GM23338 (cell line): ENCODE results near the gene ENDOV. TPM values are rescaled to one million over a fixed set of nuclear protein-coding genes. Genes with fewer than 3 reads are reported as not detected.

Experiments
- ATAC-seq: fragments of 200-7000 bp; cut with Tn5 transposase; 3 replicates; pipeline ENCODE4 v1.9.1; 2020
- DNase-seq: peaks from one replicate; pipeline ENCODE4 v3.0.0-alpha.2; 2015; ENCODE audit warnings: low spot score
- H2AFZ ChIP-seq: fragments of 200-600 bp; sonication (generic); 2 replicates; pipeline ENCODE4 v1.8.0; 2016; ENCODE audit warnings: antibody characterized with exemption, mild to moderate bottlenecking, moderate library complexity
- H3F3A ChIP-seq: fragments of 200-600 bp; sonication (generic); replicated peaks from 2 replicates; pipeline ENCODE4 v1.8.0; 2017; ENCODE audit warnings: antibody characterized with exemption, mixed run types, low read depth
- H3K27ac ChIP-seq: fragments of 200-600 bp; sonication (generic); 2 replicates; pipeline ENCODE4 v1.6.1; 2016; ENCODE audit warnings: low read depth
- H3K27me3 ChIP-seq: fragments of 200-600 bp; sonication (generic); 2 replicates; pipeline ENCODE4 v1.8.0; 2016; ENCODE audit warnings: mild to moderate bottlenecking, mixed run types, moderate library complexity; ENCODE audit not compliant: insufficient read depth
- H3K36me3 ChIP-seq: fragments of 200-600 bp; sonication (generic); 2 replicates; pipeline ENCODE4 v1.8.0; 2016; ENCODE audit warnings: mild to moderate bottlenecking; ENCODE audit not compliant: insufficient read depth
- H3K4me1 ChIP-seq: fragments of 200-600 bp; sonication (generic); 2 replicates; pipeline ENCODE4 v1.8.0; 2016; ENCODE audit warnings: mild to moderate bottlenecking, moderate library complexity; ENCODE audit not compliant: insufficient read depth
- H3K4me2 ChIP-seq: fragments of 200-600 bp; sonication (generic); 2 replicates; pipeline ENCODE4 v1.7.1; 2017; ENCODE audit warnings: mixed run types
- H3K4me3 ChIP-seq: fragments of 200-600 bp; sonication (generic); 2 replicates; pipeline ENCODE4 v1.6.1; 2016; ENCODE audit warnings: mixed run types
- H3K79me2 ChIP-seq: fragments of 200-600 bp; sonication (generic); replicated peaks from 2 replicates; pipeline ENCODE4 v1.8.0; 2017; ENCODE audit warnings: mild to moderate bottlenecking; ENCODE audit not compliant: insufficient read depth
- H3K9me2 ChIP-seq: fragments of 200-600 bp; sonication (generic); 2 replicates; pipeline ENCODE4 v1.8.0; 2017; ENCODE audit not compliant: insufficient read depth
- H4K20me1 ChIP-seq: fragments of 200-600 bp; sonication (generic); replicated peaks from 2 replicates; pipeline ENCODE4 v1.8.0; 2017; ENCODE audit warnings: mild to moderate bottlenecking; ENCODE audit not compliant: insufficient read depth
- H3K27ac Mint-ChIP-seq: 2 replicates; pipeline ENCODE4 v1.8.0; 2020; ENCODE audit warnings: inconsistent platforms, mild to moderate bottlenecking, moderate library complexity, mixed read lengths
- H3K27me3 Mint-ChIP-seq: 3 replicates; pipeline ENCODE4 v1.8.0; 2022; ENCODE audit warnings: low read depth, mild to moderate bottlenecking, moderate library complexity, mixed read lengths, inconsistent platforms; ENCODE audit not compliant: insufficient read depth, poor library complexity
- H3K36me3 Mint-ChIP-seq: 3 replicates; pipeline ENCODE4 v1.8.0; 2021; ENCODE audit warnings: low read depth, mild to moderate bottlenecking, inconsistent platforms, moderate library complexity, mixed read lengths
- H3K4me1 Mint-ChIP-seq: 3 replicates; pipeline ENCODE4 v1.8.0; 2020; ENCODE audit warnings: mild to moderate bottlenecking, inconsistent platforms, mixed read lengths
- H3K4me3 Mint-ChIP-seq: 3 replicates; pipeline ENCODE4 v1.8.0; 2021; ENCODE audit warnings: moderate library complexity, mild to moderate bottlenecking, inconsistent platforms, mixed read lengths
- H3K9me3 Mint-ChIP-seq: 3 replicates; pipeline ENCODE4 v1.8.0; 2020; ENCODE audit warnings: moderate library complexity, mild to moderate bottlenecking, inconsistent platforms, mixed read lengths
- CREB1 ChIP-seq: fragments of 250-450 bp; sonication (Bioruptor Pico); IDR thresholded peaks from 2 replicates; pipeline ENCODE4 v1.5.0; 2020; ENCODE audit warnings: low read depth, mild to moderate bottlenecking, moderate library complexity
- EZH2 ChIP-seq: fragments of 200-600 bp; sonication (generic); IDR thresholded peaks from one replicate; pipeline ENCODE4 v1.8.0; 2017; ENCODE audit warnings: antibody characterized with exemption, mild to moderate bottlenecking, low read depth; ENCODE audit not compliant: unreplicated experiment
- EZH2phosphoT487 ChIP-seq: fragments of 200-600 bp; sonication (generic); IDR thresholded peaks from one replicate; pipeline ENCODE4 v1.8.1; 2018; ENCODE audit warnings: antibody characterized with exemption; ENCODE audit not compliant: unreplicated experiment
- JUNB ChIP-seq: IDR thresholded peaks from one replicate; pipeline ENCODE4 v1.6.1; 2016; ENCODE audit warnings: antibody characterized with exemption; ENCODE audit not compliant: unreplicated experiment
- NANOG ChIP-seq: IDR thresholded peaks from 2 replicates; pipeline ENCODE4 v1.6.1; 2016; ENCODE audit warnings: antibody characterized with exemption, borderline replicate concordance
- POLR2AphosphoS5 ChIP-seq: IDR thresholded peaks from 2 replicates; pipeline ENCODE4 v1.6.1; 2016; ENCODE audit warnings: antibody characterized with exemption, low read depth
- STAT1 ChIP-seq: IDR thresholded peaks from one replicate; pipeline ENCODE4 v1.6.1; 2016; ENCODE audit warnings: antibody characterized with exemption; ENCODE audit not compliant: unreplicated experiment
- ZNF114 ChIP-seq: fragments of 250-450 bp; sonication (Bioruptor Pico); IDR thresholded peaks from 2 replicates; pipeline ENCODE4 v1.5.0; 2020; ENCODE audit warnings: mild to moderate bottlenecking, moderate library complexity
- ZNF331 ChIP-seq: fragments of 250-450 bp; sonication (Bioruptor Pico); IDR thresholded peaks from 2 replicates; pipeline ENCODE4 v1.5.0; 2020; ENCODE audit warnings: low read depth, mild to moderate bottlenecking, moderate library complexity
- polyA plus RNA-seq: library from polyadenylated mRNA; unstranded; fragments of >200 nt; fragmentation: Nextera tagmentation; extraction: Ambion mirVana; gene quantifications from 2 replicates; pipeline ENCODE4 v1.2.1, GENCODE V29; 2016
- total RNA-seq: library from RNA; depleted of rRNA; stranded (reverse); fragments of >200 nt; shearing (Covaris generic); gene quantifications from 2 replicates; pipeline ENCODE4 v1.2.3, GENCODE V29; 2014
- TF ChIP-seq, protein P1 (sequence below): fragments of 250-450 bp; sonication (Bioruptor Pico); IDR thresholded peaks from 2 replicates; pipeline ENCODE4 v1.5.0; 2020; ENCODE audit warnings: mild to moderate bottlenecking, moderate library complexity
- TF ChIP-seq, protein P2 (sequence below): IDR thresholded peaks from 2 replicates; pipeline ENCODE4 v1.6.1; 2016; ENCODE audit warnings: antibody characterized with exemption
- TF ChIP-seq, protein P3 (sequence below), 2 experiments: fragments of 200-600 bp in 1 of 2; sonication (generic) in 1 of 2; conservative IDR thresholded peaks; 2 replicates each; pipeline versions ENCODE4 v1.5.1 to v1.6.1; 2016 to 2017; ENCODE audit warnings: antibody characterized with exemption in 2 of 2, low read depth in 2 of 2, mild to moderate bottlenecking in 2 of 2, moderate library complexity in 1 of 2
- TF ChIP-seq, protein P4 (sequence below): IDR thresholded peaks from one replicate; pipeline ENCODE4 v1.6.1; 2018; ENCODE audit warnings: antibody characterized with exemption; ENCODE audit not compliant: unreplicated experiment

The ENDOV gene
- total and polyA plus RNA-seq, 2 experiments from 2014 or later, result 11.5 to 16.1 TPM

DNA sequence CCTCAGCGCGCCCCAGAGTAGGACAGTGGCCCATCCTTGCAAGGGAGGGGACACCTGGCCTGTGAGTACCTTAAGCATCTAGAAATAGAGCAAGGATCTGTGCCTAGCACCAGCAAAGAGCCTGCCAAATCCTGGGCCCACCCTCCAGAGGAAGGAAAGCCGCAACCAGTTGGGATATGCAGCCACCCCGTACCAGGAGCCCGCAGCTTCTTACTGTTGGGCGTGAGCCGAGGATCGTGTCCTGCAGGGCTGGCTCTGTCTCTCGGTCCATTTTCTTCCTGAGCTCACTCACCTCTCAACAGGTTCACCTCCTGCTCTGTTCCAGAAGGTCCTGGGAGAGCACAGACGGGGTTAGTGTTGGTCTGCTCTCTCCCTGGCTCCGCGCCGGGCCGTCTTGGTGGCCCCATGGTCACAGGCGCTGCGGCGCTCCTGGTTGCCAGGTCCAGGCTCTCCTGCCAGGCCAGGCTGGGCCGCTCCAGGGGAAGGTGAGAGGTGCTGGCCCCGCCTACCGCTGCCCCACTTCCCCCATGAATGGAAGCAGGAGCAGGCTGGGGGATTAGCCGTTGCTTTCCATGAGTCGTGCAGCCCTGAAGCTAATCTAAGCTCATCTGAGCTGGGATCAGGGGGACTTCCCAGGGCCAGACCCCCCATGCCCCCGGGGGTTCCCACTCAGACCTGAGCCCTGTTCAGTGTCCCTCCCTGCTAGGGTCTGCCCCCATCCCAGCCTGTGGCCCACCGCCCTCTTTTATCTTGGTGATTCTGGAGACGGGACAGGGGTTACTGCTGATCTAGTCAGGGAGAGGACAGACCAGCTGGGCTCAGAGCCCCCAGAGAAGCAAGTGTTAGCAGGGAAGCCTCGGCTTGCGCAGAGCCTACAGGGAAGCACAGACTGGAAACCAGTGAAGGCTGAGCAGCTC, 12.7 kb downstream of the ENDOV start:
- TF ChIP-seq STAT1 (no peak), EZH2phosphoT487 (no peak), EZH2 (no peak), CREB1 (CRISPR knock-in tag) (no peak), NANOG (no peak), ZNF331 (CRISPR knock-in tag) (no peak), JUNB (no peak), POLR2AphosphoS5 (no peak), ZNF114 (no peak)
- TF ChIP-seq, protein P1, sequence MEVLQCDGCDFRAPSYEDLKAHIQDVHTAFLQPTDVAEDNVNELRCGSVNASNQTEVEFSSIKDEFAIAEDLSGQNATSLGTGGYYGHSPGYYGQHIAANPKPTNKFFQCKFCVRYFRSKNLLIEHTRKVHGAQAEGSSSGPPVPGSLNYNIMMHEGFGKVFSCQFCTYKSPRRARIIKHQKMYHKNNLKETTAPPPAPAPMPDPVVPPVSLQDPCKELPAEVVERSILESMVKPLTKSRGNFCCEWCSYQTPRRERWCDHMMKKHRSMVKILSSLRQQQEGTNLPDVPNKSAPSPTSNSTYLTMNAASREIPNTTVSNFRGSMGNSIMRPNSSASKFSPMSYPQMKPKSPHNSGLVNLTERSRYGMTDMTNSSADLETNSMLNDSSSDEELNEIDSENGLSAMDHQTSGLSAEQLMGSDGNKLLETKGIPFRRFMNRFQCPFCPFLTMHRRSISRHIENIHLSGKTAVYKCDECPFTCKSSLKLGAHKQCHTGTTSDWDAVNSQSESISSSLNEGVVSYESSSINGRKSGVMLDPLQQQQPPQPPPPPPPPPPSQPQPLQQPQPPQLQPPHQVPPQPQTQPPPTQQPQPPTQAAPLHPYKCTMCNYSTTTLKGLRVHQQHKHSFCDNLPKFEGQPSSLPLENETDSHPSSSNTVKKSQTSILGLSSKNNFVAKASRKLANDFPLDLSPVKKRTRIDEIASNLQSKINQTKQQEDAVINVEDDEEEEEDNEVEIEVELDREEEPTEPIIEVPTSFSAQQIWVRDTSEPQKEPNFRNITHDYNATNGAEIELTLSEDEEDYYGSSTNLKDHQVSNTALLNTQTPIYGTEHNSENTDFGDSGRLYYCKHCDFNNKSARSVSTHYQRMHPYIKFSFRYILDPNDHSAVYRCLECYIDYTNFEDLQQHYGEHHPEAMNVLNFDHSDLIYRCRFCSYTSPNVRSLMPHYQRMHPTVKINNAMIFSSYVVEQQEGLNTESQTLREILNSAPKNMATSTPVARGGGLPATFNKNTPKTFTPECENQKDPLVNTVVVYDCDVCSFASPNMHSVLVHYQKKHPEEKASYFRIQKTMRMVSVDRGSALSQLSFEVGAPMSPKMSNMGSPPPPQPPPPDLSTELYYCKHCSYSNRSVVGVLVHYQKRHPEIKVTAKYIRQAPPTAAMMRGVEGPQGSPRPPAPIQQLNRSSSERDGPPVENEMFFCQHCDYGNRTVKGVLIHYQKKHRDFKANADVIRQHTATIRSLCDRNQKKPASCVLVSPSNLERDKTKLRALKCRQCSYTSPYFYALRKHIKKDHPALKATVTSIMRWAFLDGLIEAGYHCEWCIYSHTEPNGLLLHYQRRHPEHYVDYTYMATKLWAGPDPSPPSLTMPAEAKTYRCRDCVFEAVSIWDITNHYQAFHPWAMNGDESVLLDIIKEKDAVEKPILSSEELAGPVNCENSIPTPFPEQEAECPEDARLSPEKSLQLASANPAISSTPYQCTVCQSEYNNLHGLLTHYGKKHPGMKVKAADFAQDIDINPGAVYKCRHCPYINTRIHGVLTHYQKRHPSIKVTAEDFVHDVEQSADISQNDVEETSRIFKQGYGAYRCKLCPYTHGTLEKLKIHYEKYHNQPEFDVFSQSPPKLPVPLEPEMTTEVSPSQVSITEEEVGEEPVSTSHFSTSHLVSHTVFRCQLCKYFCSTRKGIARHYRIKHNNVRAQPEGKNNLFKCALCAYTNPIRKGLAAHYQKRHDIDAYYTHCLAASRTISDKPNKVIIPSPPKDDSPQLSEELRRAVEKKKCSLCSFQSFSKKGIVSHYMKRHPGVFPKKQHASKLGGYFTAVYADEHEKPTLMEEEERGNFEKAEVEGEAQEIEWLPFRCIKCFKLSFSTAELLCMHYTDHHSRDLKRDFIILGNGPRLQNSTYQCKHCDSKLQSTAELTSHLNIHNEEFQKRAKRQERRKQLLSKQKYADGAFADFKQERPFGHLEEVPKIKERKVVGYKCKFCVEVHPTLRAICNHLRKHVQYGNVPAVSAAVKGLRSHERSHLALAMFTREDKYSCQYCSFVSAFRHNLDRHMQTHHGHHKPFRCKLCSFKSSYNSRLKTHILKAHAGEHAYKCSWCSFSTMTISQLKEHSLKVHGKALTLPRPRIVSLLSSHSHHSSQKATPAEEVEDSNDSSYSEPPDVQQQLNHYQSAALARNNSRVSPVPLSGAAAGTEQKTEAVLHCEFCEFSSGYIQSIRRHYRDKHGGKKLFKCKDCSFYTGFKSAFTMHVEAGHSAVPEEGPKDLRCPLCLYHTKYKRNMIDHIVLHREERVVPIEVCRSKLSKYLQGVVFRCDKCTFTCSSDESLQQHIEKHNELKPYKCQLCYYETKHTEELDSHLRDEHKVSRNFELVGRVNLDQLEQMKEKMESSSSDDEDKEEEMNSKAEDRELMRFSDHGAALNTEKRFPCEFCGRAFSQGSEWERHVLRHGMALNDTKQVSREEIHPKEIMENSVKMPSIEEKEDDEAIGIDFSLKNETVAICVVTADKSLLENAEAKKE (CRISPR knock-in tag), result no peak
- TF ChIP-seq, protein P2, sequence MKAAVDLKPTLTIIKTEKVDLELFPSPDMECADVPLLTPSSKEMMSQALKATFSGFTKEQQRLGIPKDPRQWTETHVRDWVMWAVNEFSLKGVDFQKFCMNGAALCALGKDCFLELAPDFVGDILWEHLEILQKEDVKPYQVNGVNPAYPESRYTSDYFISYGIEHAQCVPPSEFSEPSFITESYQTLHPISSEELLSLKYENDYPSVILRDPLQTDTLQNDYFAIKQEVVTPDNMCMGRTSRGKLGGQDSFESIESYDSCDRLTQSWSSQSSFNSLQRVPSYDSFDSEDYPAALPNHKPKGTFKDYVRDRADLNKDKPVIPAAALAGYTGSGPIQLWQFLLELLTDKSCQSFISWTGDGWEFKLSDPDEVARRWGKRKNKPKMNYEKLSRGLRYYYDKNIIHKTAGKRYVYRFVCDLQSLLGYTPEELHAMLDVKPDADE, result no peak
- TF ChIP-seq, protein P3, sequence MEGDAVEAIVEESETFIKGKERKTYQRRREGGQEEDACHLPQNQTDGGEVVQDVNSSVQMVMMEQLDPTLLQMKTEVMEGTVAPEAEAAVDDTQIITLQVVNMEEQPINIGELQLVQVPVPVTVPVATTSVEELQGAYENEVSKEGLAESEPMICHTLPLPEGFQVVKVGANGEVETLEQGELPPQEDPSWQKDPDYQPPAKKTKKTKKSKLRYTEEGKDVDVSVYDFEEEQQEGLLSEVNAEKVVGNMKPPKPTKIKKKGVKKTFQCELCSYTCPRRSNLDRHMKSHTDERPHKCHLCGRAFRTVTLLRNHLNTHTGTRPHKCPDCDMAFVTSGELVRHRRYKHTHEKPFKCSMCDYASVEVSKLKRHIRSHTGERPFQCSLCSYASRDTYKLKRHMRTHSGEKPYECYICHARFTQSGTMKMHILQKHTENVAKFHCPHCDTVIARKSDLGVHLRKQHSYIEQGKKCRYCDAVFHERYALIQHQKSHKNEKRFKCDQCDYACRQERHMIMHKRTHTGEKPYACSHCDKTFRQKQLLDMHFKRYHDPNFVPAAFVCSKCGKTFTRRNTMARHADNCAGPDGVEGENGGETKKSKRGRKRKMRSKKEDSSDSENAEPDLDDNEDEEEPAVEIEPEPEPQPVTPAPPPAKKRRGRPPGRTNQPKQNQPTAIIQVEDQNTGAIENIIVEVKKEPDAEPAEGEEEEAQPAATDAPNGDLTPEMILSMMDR (conservative IDR thresholded peaks at IDR 0.05; ENCODE audit: low read depth in 2 of 2), result no peak
- TF ChIP-seq, protein P4, sequence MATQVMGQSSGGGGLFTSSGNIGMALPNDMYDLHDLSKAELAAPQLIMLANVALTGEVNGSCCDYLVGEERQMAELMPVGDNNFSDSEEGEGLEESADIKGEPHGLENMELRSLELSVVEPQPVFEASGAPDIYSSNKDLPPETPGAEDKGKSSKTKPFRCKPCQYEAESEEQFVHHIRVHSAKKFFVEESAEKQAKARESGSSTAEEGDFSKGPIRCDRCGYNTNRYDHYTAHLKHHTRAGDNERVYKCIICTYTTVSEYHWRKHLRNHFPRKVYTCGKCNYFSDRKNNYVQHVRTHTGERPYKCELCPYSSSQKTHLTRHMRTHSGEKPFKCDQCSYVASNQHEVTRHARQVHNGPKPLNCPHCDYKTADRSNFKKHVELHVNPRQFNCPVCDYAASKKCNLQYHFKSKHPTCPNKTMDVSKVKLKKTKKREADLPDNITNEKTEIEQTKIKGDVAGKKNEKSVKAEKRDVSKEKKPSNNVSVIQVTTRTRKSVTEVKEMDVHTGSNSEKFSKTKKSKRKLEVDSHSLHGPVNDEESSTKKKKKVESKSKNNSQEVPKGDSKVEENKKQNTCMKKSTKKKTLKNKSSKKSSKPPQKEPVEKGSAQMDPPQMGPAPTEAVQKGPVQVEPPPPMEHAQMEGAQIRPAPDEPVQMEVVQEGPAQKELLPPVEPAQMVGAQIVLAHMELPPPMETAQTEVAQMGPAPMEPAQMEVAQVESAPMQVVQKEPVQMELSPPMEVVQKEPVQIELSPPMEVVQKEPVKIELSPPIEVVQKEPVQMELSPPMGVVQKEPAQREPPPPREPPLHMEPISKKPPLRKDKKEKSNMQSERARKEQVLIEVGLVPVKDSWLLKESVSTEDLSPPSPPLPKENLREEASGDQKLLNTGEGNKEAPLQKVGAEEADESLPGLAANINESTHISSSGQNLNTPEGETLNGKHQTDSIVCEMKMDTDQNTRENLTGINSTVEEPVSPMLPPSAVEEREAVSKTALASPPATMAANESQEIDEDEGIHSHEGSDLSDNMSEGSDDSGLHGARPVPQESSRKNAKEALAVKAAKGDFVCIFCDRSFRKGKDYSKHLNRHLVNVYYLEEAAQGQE, result no peak
- H3K9me2 ChIP-seq, result no peaks in the 10 kb centered on the region
- no peak overlapping the region for H3K27ac ChIP-seq
- no peak overlapping the region for H3K4me2 ChIP-seq
- H3K79me2 ChIP-seq, result no peaks in the 10 kb centered on the region
- Mint-ChIP-seq H3K27ac (no peak overlapping the region), H3K36me3 (no peaks in the 10 kb centered on the region; the same call in 2 of the 3 replicates), H3K4me3 (no peak overlapping the region), H3K9me3 (no peaks in the 10 kb centered on the region), H3K27me3 (peaks cover 12% of the 10 kb centered on the region), H3K4me1 (peaks cover 4% of the 10 kb centered on the region; the same call in 2 of the 3 replicates)
- no peaks in the 10 kb centered on the region for H3K4me1 ChIP-seq
- no peaks in the 10 kb centered on the region for H4K20me1 ChIP-seq
- no peaks in the 10 kb centered on the region for H3K36me3 ChIP-seq
- peak overlapping the region; percentile 81; the same call in 1 of the 2 replicates for H2AFZ ChIP-seq
- ATAC-seq (peak; percentile 20), DNase-seq (no peak)
- no peaks in the 10 kb centered on the region for H3K27me3 ChIP-seq
- H3F3A ChIP-seq, result no peaks in the 10 kb centered on the region
- H3K4me3 ChIP-seq, result no peak overlapping the region
